Uterus (tissue), 4 donors: ENCODE data around the gene GRK5. TPM values are rescaled to one million over a fixed set of nuclear protein-coding genes. Genes with fewer than 3 reads are reported as not detected.
A peak's percentile ranks its signal among the peaks of the same experiment; 100 is the strongest.

Experiments used
- DNase-seq, 2 donors: peaks; one replicate each; pipeline ENCODE4 v3.0.0-alpha.2; 2019 to 2020
- H3K27ac ChIP-seq, 2 donors: fragments of 200-600 bp; sonication (generic); 1 replicate in 1 of 2; 2 replicates in 1 of 2; pipeline ENCODE4 v1.5.1; 2016 to 2018
- H3K27me3 ChIP-seq, 2 donors: fragments of 200-600 bp; sonication (generic); one replicate each; pipeline ENCODE4 v1.5.1; 2018 to 2019; ENCODE audit warnings: control low read depth in 1 of 2
- H3K36me3 ChIP-seq, 2 donors: fragments of 200-600 bp; sonication (generic); one replicate each; pipeline ENCODE4 v1.5.1; 2019; ENCODE audit warnings: control low read depth in 1 of 2
- H3K4me1 ChIP-seq, 2 donors: fragments of 200-600 bp; sonication (generic); one replicate each; pipeline ENCODE4 v1.5.1; 2018 to 2019; ENCODE audit warnings: control low read depth in 1 of 2
- H3K4me3 ChIP-seq, 2 donors: fragments of 200-600 bp; sonication (generic); 1 replicate in 1 of 2; 2 replicates in 1 of 2; pipeline ENCODE4 v1.5.1; 2018 to 2019; ENCODE audit warnings: mild to moderate bottlenecking in 1 of 2
- H3K9me3 ChIP-seq, 2 donors: fragments of 200-600 bp; sonication (generic); one replicate each; pipeline ENCODE4 v1.5.1; 2019; ENCODE audit warnings: control low read depth in 1 of 2
- CTCF ChIP-seq, 4 experiments: fragments of 200-600 bp in 2 of 4; fragments of 450-650 bp in 2 of 4; sonication (generic) in 2 of 4; IDR thresholded peaks; one replicate each; pipeline ENCODE4 v1.5.1; 2016 to 2019; ENCODE audit warnings: antibody characterized with exemption in 4 of 4, mild to moderate bottlenecking in 2 of 4, moderate library complexity in 1 of 4
- POLR2A ChIP-seq, 2 donors: fragments of 450-650 bp; IDR thresholded peaks; one replicate each; pipeline ENCODE4 v1.6.1; 2016; ENCODE audit warnings: antibody characterized with exemption in 2 of 2, mild to moderate bottlenecking in 1 of 2, moderate library complexity in 1 of 2
- intact Hi-C: fragments of 100-400 bp; cut with DNase I; formaldehyde crosslinking; loops from one replicate; pipeline ENCODE4 v1.15.1; 2023; ENCODE audit warnings: low total_unique reads
- total RNA-seq, 4 donors: library from RNA; depleted of rRNA in 3 of 4; stranded (reverse); fragments of >200 nt in 3 of 4; gene quantifications; one replicate each; pipeline versions ENCODE4 v1.1.0 to v1.2.4, GENCODE V29; 2014 to 2023
- donor health status: DM: yes; HTN: yes; CAD: no.

Gene GRK5
- total RNA-seq, 4 donors from 2014 or later = 11.6 to 34.6 (median 14.1) TPM

DNA sequence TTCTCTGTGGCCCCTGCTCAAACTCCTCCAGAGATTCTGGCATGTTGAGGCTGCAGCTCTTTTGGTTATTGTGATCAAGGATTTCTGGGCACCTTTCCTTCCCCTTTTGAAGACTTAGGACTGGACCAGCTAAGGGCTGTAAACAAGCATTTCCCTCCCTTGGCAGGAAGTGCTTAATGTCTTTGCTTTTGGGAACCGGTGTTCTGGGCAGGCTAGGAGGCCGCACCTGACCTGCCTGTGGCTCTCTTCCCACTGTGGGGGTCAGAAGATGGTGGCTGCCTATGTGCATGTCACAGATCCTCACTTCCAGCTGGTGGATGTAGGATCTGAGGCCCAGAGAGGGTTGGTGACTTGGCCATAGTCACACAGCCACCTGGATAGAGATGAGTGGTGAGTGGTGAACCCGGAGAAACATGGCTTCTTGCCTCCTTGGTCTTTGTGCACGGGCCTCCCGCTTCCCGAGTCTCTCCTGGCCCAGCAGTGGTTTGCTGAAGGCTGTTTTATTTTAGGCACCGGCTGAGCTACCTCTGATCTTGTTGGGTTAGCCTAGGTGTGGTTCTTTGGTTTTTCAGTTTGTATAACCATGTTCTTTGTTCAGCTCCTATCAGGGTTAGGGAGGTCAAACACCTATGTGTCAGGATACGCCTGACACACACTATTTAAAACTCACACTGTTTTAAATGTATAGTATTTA, 82.0 kb downstream of the GRK5 start:
- H3K27ac ChIP-seq = peak overlapping the region; percentile 14 to 60
- H3K27me3 ChIP-seq = no peaks in the 10 kb centered on the region
- no peak overlapping the region for H3K4me3 ChIP-seq
- H3K9me3 ChIP-seq = no peaks in the 10 kb centered on the region
- peaks cover 0 to 13% of the 10 kb centered on the region in 2 donors for H3K4me1 ChIP-seq
- H3K36me3 ChIP-seq = no peaks in the 10 kb centered on the region
- TF ChIP-seq CTCF (IDR thresholded peaks at IDR 0.05) = no peak
- intact Hi-C loops = no loop called here
- DNase-seq = no peak

- Histone ChIP-seq H3K9me3 (no peaks in the 10 kb centered on the region), H3K36me3 (no peaks in the 10 kb centered on the region), H3K27me3 (no peaks in the 10 kb centered on the region), H3K27ac (peak overlapping the region; percentile 11 to 38), H3K4me3 (no peak overlapping the region), H3K4me1 (peaks cover 0 to 4% of the 10 kb centered on the region in 2 donors)
- TF ChIP-seq CTCF (IDR thresholded peaks at IDR 0.05) (no peak), POLR2A (IDR thresholded peaks at IDR 0.05) (no peak)
- intact Hi-C loops = no loop called here
- DNase-seq = no peak
These were observed 83.1 kb downstream of the GRK5 start for GRCh38 chr10:119290301-119291048.

GRCh38 chr10:119291223-119291900, 84.0 kb downstream of the GRK5 start:
- no peaks in the 10 kb centered on the region for H3K9me3 ChIP-seq
- DNase-seq = no peak
- H3K4me1 ChIP-seq = no peaks in the 10 kb centered on the region
- H3K36me3 ChIP-seq = no peaks in the 10 kb centered on the region
- peak overlapping the region in 1 of 2 donors; percentile 38 for H3K27ac ChIP-seq
- TF ChIP-seq CTCF (IDR thresholded peaks at IDR 0.05) = no peak
- no peak for TF ChIP-seq POLR2A (IDR thresholded peaks at IDR 0.05)
- no peak overlapping the region for H3K4me3 ChIP-seq
- no peaks in the 10 kb centered on the region for H3K27me3 ChIP-seq
- intact Hi-C loops = no loop called here

GRCh38 chr10:119292968-119293760, 85.8 kb downstream of the GRK5 start:
- intact Hi-C loops = no loop called here
- Histone ChIP-seq H3K9me3 (no peaks in the 10 kb centered on the region), H3K27ac (no peak overlapping the region), H3K4me3 (no peak overlapping the region), H3K27me3 (no peaks in the 10 kb centered on the region), H3K4me1 (no peaks in the 10 kb centered on the region), H3K36me3 (no peaks in the 10 kb centered on the region)
- TF ChIP-seq CTCF (IDR thresholded peaks at IDR 0.05) = no peak
- TF ChIP-seq POLR2A (IDR thresholded peaks at IDR 0.05) = no peak
- no peak for DNase-seq
